Type B pancreatic cell (in vitro differentiated cells): ENCODE measurements around the gene PIEZO1. TPM values are rescaled to one million over a fixed set of nuclear protein-coding genes. Genes with fewer than 3 reads are reported as not detected.
"Not testable (repeated sequence)": the region's sequence is repeated elsewhere in the genome, so short reads cannot be mapped to it uniquely, and the experiment has no call there.

ENCODE experiments used
- DNase-seq: peaks from one replicate; pipeline ENCODE4 v3.0.0; 2021; ENCODE audit warnings: mixed read lengths; ENCODE audit not compliant: unreplicated experiment; ENCODE audit errors: extremely low spot score
- H3K27ac Mint-ChIP-seq: 2 replicates; pipeline ENCODE4 v1.8.0; 2021; ENCODE audit warnings: mild to moderate bottlenecking, mixed read lengths
- H3K27me3 Mint-ChIP-seq: 2 replicates; pipeline ENCODE4 v1.8.0; 2021; ENCODE audit warnings: mixed read lengths
- H3K36me3 Mint-ChIP-seq: 2 replicates; pipeline ENCODE4 v1.8.0; 2021; ENCODE audit warnings: mixed read lengths
- H3K4me1 Mint-ChIP-seq: one replicate; pipeline ENCODE4 v1.8.0; 2021; ENCODE audit warnings: mixed read lengths; ENCODE audit not compliant: unreplicated experiment
- H3K4me3 Mint-ChIP-seq: 2 replicates; pipeline ENCODE4 v1.8.0; 2021; ENCODE audit warnings: mild to moderate bottlenecking, mixed read lengths
- H3K9me3 Mint-ChIP-seq: 2 replicates; pipeline ENCODE4 v1.8.0; 2021; ENCODE audit warnings: mixed read lengths
- total RNA-seq: library from RNA; stranded (reverse); gene quantifications from 2 replicates; pipeline ENCODE4 v1.2.1, GENCODE V29; 2021; ENCODE audit warnings: low replicate concordance
- TF ChIP-seq, protein P1 (sequence below): fragments of 200-600 bp; sonication (generic); conservative IDR thresholded peaks from 2 replicates; pipeline ENCODE4 v1.5.0; 2021; ENCODE audit warnings: antibody characterized with exemption, mild to moderate bottlenecking

Gene PIEZO1
- total RNA-seq, 1 donor from 2014 or later, result 33.3 TPM

DNA sequence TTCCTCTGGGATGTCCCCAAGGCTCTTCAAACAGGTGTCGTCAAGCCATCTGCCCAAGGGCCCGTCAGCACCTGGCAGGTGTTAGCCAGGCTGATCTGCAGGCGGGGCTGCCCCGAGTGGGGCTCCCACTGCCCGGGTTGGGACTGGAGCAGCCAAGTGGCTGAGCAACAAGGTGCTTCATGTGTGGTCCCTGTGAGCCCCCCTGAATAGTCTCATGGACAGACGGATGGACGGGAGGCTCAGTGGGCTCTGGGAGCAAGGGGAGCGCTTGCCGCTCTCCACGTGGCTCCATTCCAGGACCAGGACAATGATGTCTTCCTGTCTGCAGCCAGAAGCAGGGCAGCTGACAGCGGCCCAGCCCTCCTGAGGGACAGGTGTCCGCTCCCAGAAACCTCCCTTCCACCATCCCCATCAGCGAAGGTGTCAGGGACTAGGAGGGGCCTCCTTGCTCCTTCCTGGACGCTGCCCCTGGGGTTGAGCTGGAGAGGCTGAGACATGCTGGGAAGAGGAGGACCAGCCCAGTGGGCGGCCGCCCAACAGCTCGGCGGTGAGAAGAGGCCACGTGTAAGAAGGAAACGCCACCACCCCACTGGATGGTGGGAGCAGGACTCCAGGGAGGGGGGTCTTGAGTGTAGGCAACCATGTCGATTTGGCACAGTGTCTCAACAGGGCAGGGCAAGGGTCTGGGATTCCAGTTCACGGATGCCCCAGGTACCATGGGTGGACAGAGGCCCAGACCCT, 108.3 kb downstream of the PIEZO1 start:
- TF ChIP-seq, protein P1, sequence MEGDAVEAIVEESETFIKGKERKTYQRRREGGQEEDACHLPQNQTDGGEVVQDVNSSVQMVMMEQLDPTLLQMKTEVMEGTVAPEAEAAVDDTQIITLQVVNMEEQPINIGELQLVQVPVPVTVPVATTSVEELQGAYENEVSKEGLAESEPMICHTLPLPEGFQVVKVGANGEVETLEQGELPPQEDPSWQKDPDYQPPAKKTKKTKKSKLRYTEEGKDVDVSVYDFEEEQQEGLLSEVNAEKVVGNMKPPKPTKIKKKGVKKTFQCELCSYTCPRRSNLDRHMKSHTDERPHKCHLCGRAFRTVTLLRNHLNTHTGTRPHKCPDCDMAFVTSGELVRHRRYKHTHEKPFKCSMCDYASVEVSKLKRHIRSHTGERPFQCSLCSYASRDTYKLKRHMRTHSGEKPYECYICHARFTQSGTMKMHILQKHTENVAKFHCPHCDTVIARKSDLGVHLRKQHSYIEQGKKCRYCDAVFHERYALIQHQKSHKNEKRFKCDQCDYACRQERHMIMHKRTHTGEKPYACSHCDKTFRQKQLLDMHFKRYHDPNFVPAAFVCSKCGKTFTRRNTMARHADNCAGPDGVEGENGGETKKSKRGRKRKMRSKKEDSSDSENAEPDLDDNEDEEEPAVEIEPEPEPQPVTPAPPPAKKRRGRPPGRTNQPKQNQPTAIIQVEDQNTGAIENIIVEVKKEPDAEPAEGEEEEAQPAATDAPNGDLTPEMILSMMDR, result no peak
- no peak for DNase-seq
- Mint-ChIP-seq H3K27ac (no peak overlapping the region), H3K4me3 (no peak overlapping the region), H3K4me1 (no peaks in the 10 kb centered on the region), H3K36me3 (no peaks in the 10 kb centered on the region), H3K27me3 (peaks cover 1% of the 10 kb centered on the region), H3K9me3 (no peaks in the 10 kb centered on the region)

- TF ChIP-seq, protein P1, result no peak
- Mint-ChIP-seq H3K27ac (no peak overlapping the region), H3K4me3 (no peak overlapping the region), H3K4me1 (no peaks in the 10 kb centered on the region), H3K9me3 (no peaks in the 10 kb centered on the region), H3K27me3 (no peaks in the 10 kb centered on the region), H3K36me3 (no peaks in the 10 kb centered on the region)
- no peak for DNase-seq
These were observed 111.2 kb downstream of the PIEZO1 start for GRCh38 chr16:88673716-88674379.

DNA sequence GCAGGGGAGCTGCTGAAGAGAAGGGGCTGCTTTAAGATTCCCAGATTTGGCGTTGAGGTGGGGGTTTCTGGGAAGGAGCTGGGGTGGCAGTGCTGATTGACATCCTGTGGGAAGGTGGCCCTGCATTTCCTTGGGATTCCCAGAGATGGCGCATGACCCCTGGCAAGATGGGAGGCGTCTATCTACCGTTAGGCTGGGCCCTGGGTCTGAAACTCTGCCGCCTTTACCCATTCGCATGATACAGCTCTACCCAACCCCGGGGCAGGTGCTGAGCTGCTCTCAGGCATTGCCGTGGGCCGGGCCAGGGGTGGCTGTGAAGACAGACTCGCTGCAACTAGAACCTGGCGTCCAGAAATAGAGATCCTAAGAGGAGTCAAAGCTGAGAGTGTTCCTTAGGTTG, 112.2 kb downstream of the PIEZO1 start:
- H3K9me3 Mint-ChIP-seq, result no peaks in the 10 kb centered on the region
- H3K4me1 Mint-ChIP-seq, result no peaks in the 10 kb centered on the region
- H3K36me3 Mint-ChIP-seq, result peaks cover 3% of the 10 kb centered on the region
- no peak overlapping the region for H3K4me3 Mint-ChIP-seq
- TF ChIP-seq, protein P1, result peak; percentile 59
- H3K27ac Mint-ChIP-seq, result no peak overlapping the region
- no peak for DNase-seq
- no peaks in the 10 kb centered on the region for H3K27me3 Mint-ChIP-seq

GRCh38 chr16:88671806-88672205, 113.2 kb downstream of the PIEZO1 start:
- TF ChIP-seq, protein P1, result no peak
- Mint-ChIP-seq H3K4me3 (no peak overlapping the region), H3K9me3 (no peaks in the 10 kb centered on the region), H3K27ac (no peak overlapping the region), H3K4me1 (peaks cover 7% of the 10 kb centered on the region), H3K27me3 (no peaks in the 10 kb centered on the region), H3K36me3 (peaks cover 3% of the 10 kb centered on the region)
- DNase-seq, result no peak

DNA sequence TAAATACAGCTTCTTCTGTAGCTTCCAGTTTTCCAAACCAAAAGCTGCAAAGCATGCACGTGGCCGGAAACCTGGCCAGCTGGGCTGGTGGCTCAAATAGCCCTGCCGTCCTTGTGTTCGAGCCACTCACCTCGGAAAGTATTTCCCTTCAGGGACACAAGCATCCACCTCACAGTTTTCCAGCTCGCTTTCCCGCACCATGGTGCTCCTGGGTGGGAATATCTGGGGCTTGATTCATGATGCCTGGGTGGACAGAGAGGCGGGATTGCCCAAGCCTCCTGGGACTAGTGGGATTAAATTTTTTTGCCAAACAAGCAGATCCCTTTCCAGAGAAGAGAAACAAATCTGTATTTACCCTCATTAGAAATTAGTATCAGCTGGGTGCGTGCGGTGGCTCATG, 115.0 kb downstream of the PIEZO1 start:
- no peak overlapping the region for H3K4me3 Mint-ChIP-seq
- H3K4me1 Mint-ChIP-seq, result peaks cover 7% of the 10 kb centered on the region
- no peak for DNase-seq
- H3K27ac Mint-ChIP-seq, result no peak overlapping the region
- no peaks in the 10 kb centered on the region for H3K9me3 Mint-ChIP-seq
- no peaks in the 10 kb centered on the region for H3K27me3 Mint-ChIP-seq
- H3K36me3 Mint-ChIP-seq, result peaks cover 3% of the 10 kb centered on the region
- TF ChIP-seq, protein P1, result no peak

DNA sequence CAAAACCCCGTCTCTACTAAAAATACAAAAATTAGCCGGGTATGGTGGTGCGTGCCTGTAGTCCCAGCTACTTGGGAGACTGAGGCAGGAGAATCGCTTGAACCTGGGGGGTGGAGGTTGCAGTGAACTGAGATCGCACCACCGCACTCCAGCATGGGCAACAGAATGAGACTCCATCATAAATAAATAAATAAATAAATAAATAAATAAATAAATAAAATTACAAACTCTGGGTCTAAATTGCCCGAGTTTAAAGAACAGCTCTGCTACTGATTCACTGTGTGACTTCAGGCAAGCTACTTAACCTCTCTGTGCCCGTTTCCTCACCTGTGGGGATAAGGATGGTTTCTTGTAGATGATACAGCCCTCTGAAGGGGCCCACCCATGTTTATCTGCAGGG, 115.5 kb downstream of the PIEZO1 start:
- H3K36me3 Mint-ChIP-seq, DNase-seq, H3K27me3 Mint-ChIP-seq, H3K27ac Mint-ChIP-seq, H3K9me3 Mint-ChIP-seq, H3K4me1 Mint-ChIP-seq, H3K4me3 Mint-ChIP-seq: not testable (repeated sequence)
